H9 (cell line): Measurements from ENCODE around the gene SH3RF3. TPM values are rescaled to one million over a fixed set of nuclear protein-coding genes. Genes with fewer than 3 reads are reported as not detected.

Source experiments
- DNase-seq: peaks from one replicate; pipeline ENCODE4 v3.0.0-alpha.2; 2017
- H2AFZ ChIP-seq: one replicate; pipeline ENCODE4 v1.6.1; 2013; ENCODE audit warnings: mild to moderate bottlenecking, low read length, control low read depth, moderate library complexity
- H2AK5ac ChIP-seq: 2 replicates; pipeline ENCODE4 v1.6.1; 2013; ENCODE audit warnings: low read length, control low read depth, mixed read lengths; ENCODE audit not compliant: insufficient read length
- H2BK120ac ChIP-seq: one replicate; pipeline ENCODE4 v1.6.1; 2013; ENCODE audit warnings: low read depth, mild to moderate bottlenecking, low read length, control low read depth, inconsistent platforms; ENCODE audit not compliant: poor library complexity, severe bottlenecking
- H2BK12ac ChIP-seq: 2 replicates; pipeline ENCODE4 v1.6.1; 2013; ENCODE audit warnings: low read length, control low read depth, mixed read lengths, low read depth; ENCODE audit not compliant: insufficient read length
- H2BK15ac ChIP-seq: 2 replicates; pipeline ENCODE4 v1.6.1; 2013; ENCODE audit warnings: low read depth, low read length, control low read depth
- H2BK20ac ChIP-seq: one replicate; pipeline ENCODE4 v1.6.1; 2013; ENCODE audit warnings: low read depth, mild to moderate bottlenecking, low read length, control low read depth, inconsistent platforms; ENCODE audit not compliant: poor library complexity, severe bottlenecking
- H2BK5ac ChIP-seq: 2 replicates; pipeline ENCODE4 v1.6.1; 2013; ENCODE audit warnings: low read length, control low read depth, mixed read lengths; ENCODE audit not compliant: insufficient read length
- H3K14ac ChIP-seq: 2 replicates; pipeline ENCODE4 v1.6.1; 2013; ENCODE audit warnings: low read length, control low read depth; ENCODE audit not compliant: insufficient read depth
- H3K18ac ChIP-seq: 2 replicates; pipeline ENCODE4 v1.6.1; 2013; ENCODE audit warnings: low read depth, mild to moderate bottlenecking, mixed read lengths, low read length, control low read depth; ENCODE audit not compliant: insufficient read length
- H3K23ac ChIP-seq: 2 replicates; pipeline ENCODE4 v1.6.1; 2013; ENCODE audit warnings: low read length, control low read depth, mixed read lengths, low read depth; ENCODE audit not compliant: insufficient read length
- H3K23me2 ChIP-seq: 2 replicates; pipeline ENCODE4 v1.6.1; 2013; ENCODE audit warnings: low read depth, mild to moderate bottlenecking, mixed read lengths, low read length, control low read depth; ENCODE audit not compliant: insufficient read length, poor library complexity, severe bottlenecking
- H3K27ac ChIP-seq: 2 replicates; pipeline ENCODE4 v1.5.1; 2013; ENCODE audit warnings: low read length, control low read depth, mixed read lengths, low read depth; ENCODE audit not compliant: insufficient read length
- H3K27me3 ChIP-seq: 2 replicates; pipeline ENCODE4 v1.6.1; 2013; ENCODE audit warnings: low read length, control low read depth, inconsistent platforms; ENCODE audit not compliant: insufficient read depth
- H3K4ac ChIP-seq: 2 replicates; pipeline ENCODE4 v1.6.1; 2013; ENCODE audit warnings: low read depth, mild to moderate bottlenecking, control low read depth, inconsistent platforms, low read length, moderate library complexity
- H3K4me1 ChIP-seq: 2 replicates; pipeline ENCODE4 v1.6.1; 2013; ENCODE audit warnings: low read length, control low read depth, inconsistent platforms; ENCODE audit not compliant: insufficient read depth
- H3K4me2 ChIP-seq: 2 replicates; pipeline ENCODE4 v1.6.1; 2013; ENCODE audit warnings: low read length, control low read depth, mixed read lengths; ENCODE audit not compliant: insufficient read length, insufficient read depth
- H3K56ac ChIP-seq: 2 replicates; pipeline ENCODE4 v1.6.1; 2013; ENCODE audit warnings: low read depth, mild to moderate bottlenecking, mixed read lengths, low read length, control low read depth; ENCODE audit not compliant: insufficient read length
- H3K79me1 ChIP-seq: 2 replicates; pipeline ENCODE4 v1.6.1; 2013; ENCODE audit warnings: low read depth, mild to moderate bottlenecking, moderate library complexity, low read length, control low read depth, inconsistent platforms; ENCODE audit not compliant: insufficient read depth, poor library complexity, severe bottlenecking
- H3K79me2 ChIP-seq: 2 replicates; pipeline ENCODE4 v1.6.1; 2013; ENCODE audit warnings: low read length, control low read depth, inconsistent platforms; ENCODE audit not compliant: insufficient read depth
- H3K9ac ChIP-seq: 2 replicates; pipeline ENCODE4 v1.6.1; 2013; ENCODE audit warnings: low read length, control low read depth, mixed read lengths; ENCODE audit not compliant: insufficient read length; ENCODE audit errors: extremely low read depth
- H3K9me3 ChIP-seq: one replicate; pipeline ENCODE4 v1.6.1; 2013; ENCODE audit warnings: low read depth, low read length, inconsistent platforms; ENCODE audit not compliant: control insufficient read depth
- H3T11ph ChIP-seq: one replicate; pipeline ENCODE4 v1.6.1; 2013; ENCODE audit warnings: mild to moderate bottlenecking, low read length, control low read depth, inconsistent platforms
- H4K20me1 ChIP-seq: one replicate; pipeline ENCODE4 v1.6.1; 2013; ENCODE audit not compliant: control insufficient read depth, insufficient read length, insufficient read depth
- H4K5ac ChIP-seq: 2 replicates; pipeline ENCODE4 v1.6.1; 2013; ENCODE audit warnings: low read depth, mild to moderate bottlenecking, mixed read lengths, low read length, control low read depth; ENCODE audit not compliant: insufficient read length
- H4K8ac ChIP-seq: replicated peaks from 2 replicates; pipeline ENCODE4 v1.6.1; 2013; ENCODE audit warnings: low read length, control low read depth, mixed read lengths, low read depth; ENCODE audit not compliant: insufficient read length
- H4K91ac ChIP-seq: 2 replicates; pipeline ENCODE4 v1.6.1; 2013; ENCODE audit warnings: low read depth, mild to moderate bottlenecking, moderate library complexity, mixed read lengths, low read length, control low read depth; ENCODE audit not compliant: insufficient read length
- H3K27ac Mint-ChIP-seq, 3 experiments: 2 replicates in 2 of 3; 3 replicates in 1 of 3; pipeline ENCODE4 v1.8.0; 2020 to 2021; ENCODE audit warnings: mixed read lengths in 3 of 3, mild to moderate bottlenecking in 1 of 3, moderate library complexity in 1 of 3
- H3K27me3 Mint-ChIP-seq: 2 replicates; pipeline ENCODE4 v1.8.0; 2021; ENCODE audit warnings: low read depth, mild to moderate bottlenecking, moderate library complexity, mixed read lengths
- H3K36me3 Mint-ChIP-seq, 3 experiments: 2 replicates in 2 of 3; 3 replicates in 1 of 3; pipeline ENCODE4 v1.8.0; 2020 to 2021; ENCODE audit warnings: low read depth in 3 of 3, mixed read lengths in 3 of 3; ENCODE audit not compliant: insufficient read depth in 1 of 3
- H3K4me1 Mint-ChIP-seq, 2 experiments: 2 replicates each; pipeline ENCODE4 v1.8.0; 2020; ENCODE audit warnings: mixed read lengths in 2 of 2
- H3K4me3 Mint-ChIP-seq, 2 experiments: 2 replicates in 1 of 2; 3 replicates in 1 of 2; pipeline ENCODE4 v1.8.0; 2020 to 2021; ENCODE audit warnings: mild to moderate bottlenecking in 2 of 2, mixed read lengths in 2 of 2, moderate library complexity in 1 of 2
- H3K9me3 Mint-ChIP-seq, 2 experiments: 2 replicates in 1 of 2; 3 replicates in 1 of 2; pipeline ENCODE4 v1.8.0; 2020; ENCODE audit warnings: mild to moderate bottlenecking in 2 of 2, mixed read lengths in 2 of 2, moderate library complexity in 1 of 2
- CTCF ChIP-seq: fragments of 200-600 bp; sonication (generic); conservative IDR thresholded peaks from 3 replicates; pipeline ENCODE4 v1.8.0; 2021; ENCODE audit warnings: antibody characterized with exemption, mild to moderate bottlenecking
- WGBS: extraction: QIAGEN DNeasy Blood & Tissue Kit; methylation state at CpG from one replicate; pipeline ENCODE4 v1.1.7; 2013; ENCODE audit warnings: missing lambda C conversion rate, low lambda C conversion rate, mixed read lengths; ENCODE audit not compliant: insufficient read length; ENCODE audit errors: extremely low coverage; 5-methylcytosine and 5-hydroxymethylcytosine counted together
- total RNA-seq: library from RNA; stranded (reverse); gene quantifications from 2 replicates; pipeline ENCODE4 v1.2.1, GENCODE V29; 2021

Gene SH3RF3
- total RNA-seq, 1 experiment from 2014 or later = 0.46 TPM

GRCh38 chr2:109237792-109238191 lies 108.8 kb downstream of the SH3RF3 start:
- H4K91ac ChIP-seq = no peak overlapping the region
- H3K27me3 Mint-ChIP-seq = no peaks in the 10 kb centered on the region; the same call in none of the 2 replicates
- no peak for TF ChIP-seq CTCF
- peaks cover 0 to 4% (median 0%) of the 10 kb centered on the region in 3 experiments; a peak in 2 of 7 replicates for H3K36me3 Mint-ChIP-seq
- H3K4me1 Mint-ChIP-seq = peaks cover 0 to 3% of the 10 kb centered on the region in 2 experiments; a peak in 2 of 4 replicates
- no peak overlapping the region for H3K56ac ChIP-seq
- H3K9me3 Mint-ChIP-seq = peaks cover 0 to 4% of the 10 kb centered on the region in 2 experiments; a peak in 2 of 5 replicates
- no peaks in the 10 kb centered on the region for H4K20me1 ChIP-seq
- H2BK15ac ChIP-seq = no peak overlapping the region
- H3T11ph ChIP-seq = no peak overlapping the region
- H3K23me2 ChIP-seq = no peaks in the 10 kb centered on the region
- H2BK120ac ChIP-seq = no peak overlapping the region
- H4K8ac ChIP-seq = no peak overlapping the region
- H2BK12ac ChIP-seq = no peak overlapping the region
- H3K23ac ChIP-seq = no peak overlapping the region
- no peak overlapping the region for H3K4ac ChIP-seq
- no peak overlapping the region for H3K14ac ChIP-seq
- no peak for DNase-seq
- no peak overlapping the region for H2AK5ac ChIP-seq
- no peak overlapping the region for H3K4me2 ChIP-seq
- H3K79me2 ChIP-seq = no peaks in the 10 kb centered on the region
- H3K9ac ChIP-seq = no peak overlapping the region
- no peak overlapping the region for H3K18ac ChIP-seq
- no peak overlapping the region for H3K27ac ChIP-seq
- no peak overlapping the region for H3K27ac Mint-ChIP-seq
- H2BK5ac ChIP-seq = no peak overlapping the region
- no peak overlapping the region for H2BK20ac ChIP-seq
- no peaks in the 10 kb centered on the region for H3K9me3 ChIP-seq
- H4K5ac ChIP-seq = no peak overlapping the region
- WGBS = no CpG with 5 or more reads among the region's 2 CpGs
- no peaks in the 10 kb centered on the region for H3K27me3 ChIP-seq
- H3K4me1 ChIP-seq = no peaks in the 10 kb centered on the region; the same call in 1 of the 2 replicates
- H2AFZ ChIP-seq = no peak overlapping the region
- H3K4me3 Mint-ChIP-seq = no peak overlapping the region
- no peaks in the 10 kb centered on the region for H3K79me1 ChIP-seq
